HuH-7 (cell line): ENCODE measurements around the gene INTS7.
"Not testable (repeated sequence)": the region's sequence is repeated elsewhere in the genome, so short reads cannot be mapped to it uniquely, and the experiment has no call there.

Experiments
- DNase-seq: peaks from one replicate; pipeline ENCODE4 v3.0.0; 2011; ENCODE audit warnings: low spot score

Gene INTS7

GRCh38 chr1:212035835-212036605 is 663 bp upstream of the INTS7 start:
- DNase-seq = peak; percentile 10

DNA sequence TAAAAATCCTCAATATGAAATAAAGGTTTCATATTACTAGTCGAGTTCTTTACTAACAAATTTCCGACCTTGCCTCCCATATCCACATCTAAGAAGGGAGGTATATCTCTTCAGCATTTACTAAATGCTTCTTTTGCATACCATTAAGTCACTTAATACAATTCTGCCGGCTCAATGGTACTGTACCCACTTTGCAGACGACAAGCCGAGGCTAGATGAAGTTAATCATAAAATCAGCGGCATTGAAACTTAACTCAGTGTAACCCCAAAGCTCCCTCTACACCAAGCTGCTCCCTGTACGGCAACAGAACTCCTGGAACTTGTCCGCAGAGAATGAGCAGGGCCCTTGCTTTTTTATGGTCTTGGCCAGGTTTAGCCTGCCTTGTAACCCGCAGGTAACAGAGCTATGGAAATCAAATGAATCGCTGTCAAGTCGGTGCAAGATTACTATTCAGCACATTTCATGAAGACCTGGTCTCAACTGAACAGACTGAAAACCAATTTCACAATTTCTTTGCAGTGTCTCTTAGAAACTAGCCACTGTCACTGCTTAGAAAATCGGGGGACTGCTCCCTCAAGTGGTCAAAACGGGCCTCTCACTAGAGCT is 738 bp downstream of the INTS7 start:
- DNase-seq = no peak

GRCh38 chr1:212030936-212031528 is 4.3 kb downstream of the INTS7 start:
- DNase-seq = peak; percentile 15

DNA sequence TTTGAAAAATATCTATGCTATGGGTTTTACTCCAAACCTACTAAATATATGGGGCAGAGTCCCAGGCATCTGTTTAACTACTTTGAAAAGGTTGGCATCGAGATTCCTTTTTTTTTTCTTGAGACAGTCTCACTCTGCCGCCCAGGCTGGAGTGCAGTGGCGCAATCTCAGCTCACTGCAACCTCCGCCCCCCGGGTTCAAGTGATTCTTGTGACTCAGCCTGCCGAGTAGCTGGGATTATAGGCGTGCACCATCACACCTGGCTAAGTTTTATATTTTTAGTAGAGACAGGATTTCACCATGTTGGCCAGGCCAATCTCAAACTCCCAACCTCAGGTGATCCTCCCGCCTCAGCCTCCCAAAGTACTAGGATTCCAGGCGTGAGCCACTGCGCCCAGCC is 7.6 kb downstream of the INTS7 start:
- not testable (repeated sequence) for DNase-seq

DNA sequence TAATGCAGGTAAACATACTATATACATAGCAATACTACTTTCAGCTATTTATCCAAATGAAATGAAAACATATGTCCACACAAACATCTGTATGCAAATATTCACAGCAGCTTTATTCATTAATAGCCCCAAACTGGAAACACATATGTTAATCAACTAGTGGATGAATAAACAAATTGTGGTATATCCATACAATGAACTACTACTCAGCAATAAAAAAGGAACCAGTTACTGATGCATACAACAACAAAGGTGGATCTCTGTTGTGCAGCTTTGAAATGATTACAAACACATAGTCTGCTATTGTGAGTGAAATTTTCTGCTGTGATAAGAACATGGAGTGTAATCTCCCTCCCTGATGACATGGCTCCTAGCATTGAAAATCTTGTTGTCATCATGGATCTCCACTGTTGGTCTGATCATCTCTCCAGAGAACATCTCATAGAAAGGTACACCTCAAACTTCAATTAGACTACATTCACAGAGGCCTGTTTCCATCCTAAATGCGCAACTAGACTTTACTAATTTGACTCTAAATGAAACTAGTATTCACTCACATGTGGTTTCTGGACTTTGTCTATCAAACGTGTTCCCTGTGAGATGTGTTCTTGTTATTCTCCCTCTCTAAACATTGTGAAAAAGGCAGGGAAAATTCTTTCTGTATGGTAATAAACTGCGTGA is 10.7 kb downstream of the INTS7 start:
- no peak for DNase-seq

DNA sequence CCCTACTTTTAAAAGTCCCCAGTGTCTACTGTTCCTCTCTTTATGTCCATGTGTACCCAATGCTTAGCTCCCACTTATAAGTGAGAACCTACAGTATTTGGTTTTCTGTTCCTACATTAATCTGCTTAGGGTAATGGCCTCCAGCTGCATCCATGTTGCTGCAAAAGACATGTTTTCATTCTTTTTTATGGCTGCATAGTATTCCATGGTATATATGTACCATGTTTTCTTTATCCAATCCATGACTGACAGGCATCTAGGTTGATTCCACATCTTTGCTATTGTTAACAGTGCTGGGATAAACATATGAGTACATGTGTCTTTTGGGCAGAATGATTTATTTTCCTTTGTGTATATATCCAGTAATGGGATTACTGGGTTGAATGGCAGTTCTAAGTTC is 12.4 kb downstream of the INTS7 start:
- not testable (repeated sequence) for DNase-seq

DNA sequence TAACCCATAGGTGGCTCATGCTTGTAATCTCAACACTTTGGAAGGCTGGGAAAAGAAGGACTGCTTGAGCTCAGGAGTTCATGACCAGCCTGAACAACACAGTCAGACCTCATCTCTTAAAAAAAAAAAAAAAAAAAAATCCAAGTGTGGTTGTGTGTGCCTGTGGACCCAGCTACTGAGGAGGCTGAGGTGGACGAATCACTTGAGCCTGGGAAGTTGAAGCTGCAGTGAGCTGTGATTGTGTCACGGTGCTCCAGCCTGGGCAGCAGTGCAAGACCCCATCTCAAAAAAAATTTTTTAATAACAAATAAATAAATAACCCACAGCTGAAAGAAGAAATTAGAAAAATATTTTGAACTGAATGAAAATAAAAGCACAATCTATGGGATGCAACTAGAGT is 13.8 kb downstream of the INTS7 start:
- DNase-seq = no peak

- no peak for DNase-seq
Observed at GRCh38 chr1:212020975-212021374, 14.4 kb downstream of the INTS7 start.

- no peak for DNase-seq
Observed at GRCh38 chr1:212013672-212014071, 21.7 kb downstream of the INTS7 start.

DNA sequence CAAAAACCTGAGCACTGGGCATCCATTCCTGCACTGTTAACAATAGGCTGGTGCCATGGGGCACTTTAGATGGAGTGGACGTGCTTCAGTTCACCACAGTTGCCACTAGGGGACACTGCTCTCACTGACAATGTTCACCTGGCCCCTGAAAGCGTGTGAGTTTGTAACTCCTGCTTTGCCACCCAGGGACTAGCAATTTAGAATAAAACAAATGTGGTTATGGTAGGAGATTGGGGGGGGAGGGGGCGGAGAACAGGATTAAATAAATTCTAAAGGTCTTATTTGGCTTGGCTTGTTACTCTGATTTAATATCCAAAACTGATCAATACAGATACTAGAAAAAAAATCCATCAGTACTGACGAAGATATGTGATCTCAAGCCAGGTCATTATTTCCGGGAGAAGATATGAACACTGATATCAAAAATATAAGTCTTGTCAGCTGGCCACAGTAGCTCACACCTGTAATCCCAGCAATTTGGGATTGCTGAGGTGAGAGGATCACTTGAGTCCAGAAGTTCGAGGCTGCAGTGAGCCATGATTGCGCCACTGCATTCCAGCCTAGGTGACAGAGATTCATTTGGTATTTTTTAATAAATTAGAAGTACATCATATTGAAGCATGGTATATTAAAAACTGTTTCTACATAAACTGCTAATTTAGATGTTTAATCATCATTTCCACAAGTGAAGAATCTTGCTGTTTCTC is 23.2 kb downstream of the INTS7 start:
- peak; percentile 60 for DNase-seq

- peak; percentile 32 for DNase-seq
Observed at GRCh38 chr1:212010004-212010403, 25.4 kb downstream of the INTS7 start.

DNA sequence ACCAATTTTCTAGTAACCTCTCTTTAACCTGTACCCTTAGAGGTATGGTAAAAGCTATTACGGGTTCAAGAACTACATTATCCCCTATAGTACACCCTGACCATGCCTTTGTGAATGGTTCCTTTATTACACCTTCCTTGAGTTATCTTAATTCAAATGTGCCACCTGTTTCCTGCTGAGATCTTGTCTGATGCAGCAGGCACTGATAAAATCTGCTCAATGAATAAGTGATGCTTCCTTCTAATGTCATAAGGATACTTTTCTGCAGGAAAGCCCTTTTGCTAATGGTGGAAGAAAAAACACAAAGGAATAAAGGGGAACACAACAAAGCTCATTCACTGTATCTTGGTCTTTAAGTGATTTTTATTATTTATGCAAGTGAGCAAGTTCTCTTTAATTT is 25.8 kb downstream of the INTS7 start:
- DNase-seq = no peak

DNA sequence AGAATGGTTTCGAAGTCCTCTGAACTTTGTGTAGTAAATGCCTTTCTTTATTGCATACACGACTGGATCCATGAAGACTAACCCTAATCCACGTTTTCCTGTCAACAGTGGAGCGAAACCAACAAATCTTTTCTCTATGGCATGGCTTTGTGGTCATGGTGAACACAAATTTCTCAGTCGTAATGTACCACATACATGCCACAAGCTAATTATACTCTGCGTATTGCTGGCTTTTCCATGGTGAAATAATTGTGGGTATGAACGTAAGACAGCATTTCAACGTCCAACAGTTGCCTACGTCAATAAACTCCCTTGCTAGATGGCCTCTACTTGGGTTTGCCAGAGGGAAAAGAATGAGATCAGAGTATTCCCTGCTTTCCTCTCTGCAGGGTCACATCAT is 27.5 kb downstream of the INTS7 start:
- DNase-seq = no peak

GRCh38 chr1:212007178-212007577 is 28.2 kb downstream of the INTS7 start:
- DNase-seq = no peak

DNA sequence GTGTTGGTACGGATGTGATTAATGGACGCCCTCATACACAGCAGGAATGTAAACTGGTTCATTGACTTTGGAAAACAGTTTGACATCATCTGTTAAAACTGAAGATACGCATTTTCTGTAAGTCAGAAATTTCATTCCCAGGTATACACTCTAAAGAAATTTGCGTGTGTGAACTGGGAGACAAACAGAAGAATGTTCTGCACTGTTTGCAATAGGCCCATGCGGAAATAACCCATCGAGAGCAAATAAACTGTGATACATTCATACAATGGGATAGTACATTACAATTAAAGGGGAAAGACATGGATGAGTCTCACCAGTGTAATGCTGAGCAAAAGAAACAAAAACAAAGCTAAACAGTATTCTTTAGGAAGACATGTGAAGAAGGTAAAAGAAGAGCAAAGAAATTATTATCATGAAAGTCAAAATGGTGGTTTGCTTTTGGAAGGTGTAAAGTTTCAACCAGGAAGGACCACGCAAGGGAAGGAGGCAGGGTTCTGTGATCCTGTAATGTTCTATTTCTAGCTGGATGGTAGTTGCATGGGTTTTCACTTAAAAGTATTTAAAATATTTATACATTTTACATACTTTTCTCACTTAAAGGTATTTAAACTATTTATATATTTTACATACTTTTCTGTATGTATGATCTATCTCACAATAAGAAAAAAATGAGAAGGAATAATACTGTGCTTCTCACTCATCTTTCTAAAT is 30.3 kb downstream of the INTS7 start:
- DNase-seq = no peak

- DNase-seq = no peak
Observed at GRCh38 chr1:212002536-212002935, 32.8 kb downstream of the INTS7 start.

- DNase-seq = not testable (repeated sequence)
Observed at GRCh38 chr1:211997426-211997825, 37.9 kb downstream of the INTS7 start.

GRCh38 chr1:211991695-211992094 is 43.7 kb downstream of the INTS7 start:
- no peak for DNase-seq

- no peak for DNase-seq
Observed at GRCh38 chr1:211986628-211987254, 48.6 kb downstream of the INTS7 start.

GRCh38 chr1:211985556-211986264 is 49.6 kb downstream of the INTS7 start:
- peak; percentile 6 for DNase-seq
